Activated CD4-positive, alpha-beta T cell treated with anti-CD3 and anti-CD28 coated beads, Interleukin-10, Interleukin-2, amounts not matched to agents 100 ng/mL and 50 ng/mL, durations not matched to agents 16 hours and 8 hours (primary cell): ENCODE data around the gene SMC2.

Experiments
- DNase-seq: peaks from one replicate; pipeline ENCODE4 v3.0.0-alpha.2; 2020

SMC2 gene

GRCh38 chr9:104107799-104108198, 13.7 kb downstream of the SMC2 start:
- peak; percentile 30 for DNase-seq

GRCh38 chr9:104108315-104108714, 14.2 kb downstream of the SMC2 start:
- no peak for DNase-seq

- DNase-seq = no peak
Measured at GRCh38 chr9:104110509-104110908, 16.4 kb downstream of the SMC2 start.

GRCh38 chr9:104118916-104119315, 24.8 kb downstream of the SMC2 start:
- DNase-seq = no peak

- DNase-seq = no peak
Measured at GRCh38 chr9:104121022-104121421, 26.9 kb downstream of the SMC2 start.

GRCh38 chr9:104138243-104138868, 44.2 kb downstream of the SMC2 start:
- DNase-seq = no peak

- no peak for DNase-seq
Measured at GRCh38 chr9:104142799-104143549, 48.9 kb downstream of the SMC2 start.

GRCh38 chr9:104143550-104143910, 49.4 kb downstream of the SMC2 start:
- DNase-seq = no peak

GRCh38 chr9:104144336-104144735, 50.2 kb downstream of the SMC2 start:
- DNase-seq = no peak

GRCh38 chr9:104173067-104173466, 79.0 kb downstream of the SMC2 start:
- DNase-seq = no peak

- no peak for DNase-seq
Measured at GRCh38 chr9:104177003-104177611, 83.0 kb downstream of the SMC2 start.

GRCh38 chr9:104177676-104178075, 83.6 kb downstream of the SMC2 start:
- DNase-seq = no peak
